ENCODE data around the gene VSIG10L2.

VSIG10L2 gene

GRCh38 chr11:125948278-125949051 lies 2.6 kb downstream of the VSIG10L2 start:
- DNase-seq, result no peak

GRCh38 chr11:125949271-125950177 lies 3.7 kb downstream of the VSIG10L2 start:
- no peak for DNase-seq

DNA sequence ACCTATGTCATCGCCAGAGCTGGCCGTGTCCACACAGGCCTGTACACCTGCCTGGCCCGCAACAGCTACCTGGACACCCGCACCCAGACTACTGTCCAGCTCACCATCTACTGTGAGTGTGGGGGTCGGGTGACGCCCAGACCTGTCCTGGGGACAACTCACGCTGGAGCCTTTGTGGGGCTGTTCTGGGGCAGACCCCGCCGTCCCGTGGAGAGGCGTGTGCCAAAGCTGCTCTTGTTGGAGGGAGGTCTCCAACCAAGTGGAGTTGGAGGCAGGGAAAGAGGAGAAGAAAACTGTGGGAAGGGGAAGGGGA lies 4.3 kb downstream of the VSIG10L2 start:
- DNase-seq, result no peak

GRCh38 chr11:125950696-125951651 lies 5.1 kb downstream of the VSIG10L2 start:
- DNase-seq, result no peak

DNA sequence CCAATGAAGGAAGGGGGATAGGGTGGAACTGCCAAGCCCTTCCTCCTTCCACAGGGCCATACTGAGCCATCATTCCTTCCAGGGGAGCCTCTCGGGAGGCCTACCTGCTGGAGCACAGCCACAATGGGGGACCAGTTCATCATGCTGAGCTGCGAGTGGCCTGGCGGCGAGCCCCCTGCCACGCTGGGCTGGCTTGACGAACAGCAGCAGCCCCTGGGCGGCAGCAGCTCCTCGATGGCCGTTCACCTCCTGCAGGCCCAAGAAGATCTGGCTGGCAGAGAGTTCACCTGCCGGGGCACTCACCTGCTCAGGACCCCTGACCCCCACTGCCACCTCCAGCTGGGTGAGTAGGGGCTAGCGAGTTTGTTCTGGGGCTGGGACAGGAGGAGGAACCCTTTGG lies 5.9 kb downstream of the VSIG10L2 start:
- DNase-seq, result no peak

- DNase-seq, result no peak
Measured at GRCh38 chr11:125952559-125952958, 6.7 kb downstream of the VSIG10L2 start.

- no peak for DNase-seq
Measured at GRCh38 chr11:125952973-125953372, 7.1 kb downstream of the VSIG10L2 start.

DNA sequence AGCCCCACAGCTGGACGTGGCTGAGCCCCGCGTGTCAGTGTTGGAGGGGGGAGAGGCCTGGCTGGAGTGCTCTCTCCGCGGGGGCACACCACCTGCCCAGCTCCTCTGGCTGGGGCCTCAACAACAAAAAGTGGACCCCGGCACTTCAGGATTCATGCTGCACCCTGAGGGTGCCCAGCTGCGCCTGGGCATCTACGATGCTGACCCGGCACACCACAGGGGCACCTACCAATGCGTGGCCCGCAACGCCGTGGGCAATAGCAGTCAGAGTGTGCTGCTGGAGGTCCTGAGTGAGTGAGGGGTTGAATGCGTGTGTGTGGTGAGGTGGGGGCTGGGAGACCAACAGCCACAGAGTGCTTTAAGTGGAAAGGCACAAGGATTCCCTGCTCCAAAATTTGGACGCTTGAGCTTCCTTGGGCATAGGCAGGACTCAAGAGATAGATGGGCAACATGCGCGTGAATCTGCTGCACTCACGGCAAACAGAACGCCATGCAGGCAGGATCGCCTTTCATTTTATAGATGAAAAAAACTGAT lies 7.6 kb downstream of the VSIG10L2 start:
- no peak for DNase-seq

DNA sequence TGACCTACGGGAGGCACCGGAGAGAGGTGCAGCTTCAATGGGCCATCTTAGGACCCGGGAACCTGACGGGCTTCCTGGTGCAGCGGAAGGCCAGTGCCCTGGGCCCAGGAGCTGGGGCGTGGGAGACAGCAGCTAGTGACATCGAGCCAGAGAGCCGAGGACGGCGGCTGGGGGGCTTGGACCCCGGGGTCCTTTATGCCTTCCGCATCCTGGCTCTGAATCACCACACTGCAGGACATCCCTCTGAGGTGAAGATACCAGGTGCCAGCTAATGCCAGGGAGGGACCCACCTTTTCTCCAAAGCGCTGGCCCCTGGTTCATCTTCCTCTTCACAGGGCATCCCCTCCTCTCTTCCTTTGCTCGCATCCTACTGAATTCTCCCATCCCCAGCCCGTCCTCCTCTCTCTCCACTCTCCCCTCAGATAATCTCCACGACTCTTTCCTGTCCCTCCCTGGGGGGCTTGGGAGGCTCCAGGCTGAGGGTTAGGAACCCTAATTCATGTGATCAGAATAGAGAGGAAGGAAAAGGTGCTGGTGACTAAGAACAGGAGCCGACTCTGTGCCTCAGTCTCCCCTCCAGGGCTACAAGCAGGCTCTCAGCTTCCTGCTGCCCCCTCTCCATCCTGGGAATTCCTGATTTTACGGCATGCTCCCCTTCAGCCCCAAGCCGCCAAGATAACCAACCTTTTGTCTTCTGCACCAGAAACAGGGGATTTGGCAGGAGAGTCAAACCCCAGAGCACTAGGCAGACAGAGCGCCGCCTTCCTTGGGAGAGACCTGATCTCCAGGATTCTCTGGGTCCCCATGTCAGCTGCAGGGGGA lies 8.5 kb downstream of the VSIG10L2 start:
- DNase-seq, result no peak

- DNase-seq, result no peak
Measured at GRCh38 chr11:125954945-125955640, 9.2 kb downstream of the VSIG10L2 start.

- no peak for DNase-seq
Measured at GRCh38 chr11:125955856-125956255, 10.0 kb downstream of the VSIG10L2 start.

- DNase-seq, result no peak
Measured at GRCh38 chr11:125956391-125957134, 10.7 kb downstream of the VSIG10L2 start.

- DNase-seq, result no peak
Measured at GRCh38 chr11:125957618-125958332, 11.9 kb downstream of the VSIG10L2 start.

GRCh38 chr11:125958872-125959400 lies 13.1 kb downstream of the VSIG10L2 start:
- DNase-seq, result no peak

GRCh38 chr11:125959511-125959910 lies 13.7 kb downstream of the VSIG10L2 start:
- DNase-seq, result no peak

- DNase-seq, result no peak
Measured at GRCh38 chr11:125959931-125960330, 14.1 kb downstream of the VSIG10L2 start.

DNA sequence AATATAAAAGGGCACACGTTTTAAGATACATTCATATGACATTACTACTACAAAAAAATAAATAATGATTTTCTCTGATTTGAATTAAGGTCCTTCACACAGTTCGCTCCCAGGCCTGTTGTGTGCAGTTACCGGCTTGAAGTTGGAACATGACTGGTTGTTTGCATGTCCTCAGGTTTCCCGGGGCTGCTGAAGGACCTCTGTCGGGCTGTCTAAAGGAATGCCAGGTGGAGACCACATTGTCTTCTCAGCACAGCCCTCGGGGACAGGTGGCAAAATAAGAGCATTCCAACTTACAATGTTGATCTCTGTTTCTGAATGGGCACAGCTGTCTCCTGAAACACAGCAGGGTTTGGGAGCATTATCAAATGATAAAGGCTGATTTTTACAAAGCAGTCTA lies 14.9 kb downstream of the VSIG10L2 start:
- DNase-seq, result no peak

- no peak for DNase-seq
Measured at GRCh38 chr11:125967515-125967914, 21.7 kb downstream of the VSIG10L2 start.

GRCh38 chr11:125968354-125968753 lies 22.5 kb downstream of the VSIG10L2 start:
- DNase-seq, result no peak
